Muscle layer of duodenum (tissue), 2 donors: Measurements from ENCODE around the gene FOXF2.

Source experiments
- H3K27ac ChIP-seq: one replicate; pipeline ENCODE4 v1.7.0; 2013; ENCODE audit warnings: mild to moderate bottlenecking, low read length
- H3K27me3 ChIP-seq: one replicate; pipeline ENCODE4 v1.7.0; 2013; ENCODE audit warnings: low read depth, mild to moderate bottlenecking, control low read depth, low read length
- H3K36me3 ChIP-seq, 2 donors: one replicate each; pipeline ENCODE4 v1.7.0; 2013; ENCODE audit warnings: low read length in 2 of 2, control low read depth in 1 of 2, mild to moderate bottlenecking in 1 of 2; ENCODE audit not compliant: insufficient read depth in 2 of 2, control insufficient read depth in 1 of 2
- H3K4me1 ChIP-seq, 2 donors: one replicate each; pipeline ENCODE4 v1.7.0; 2013; ENCODE audit warnings: low read length in 2 of 2, mild to moderate bottlenecking in 2 of 2, control low read depth in 1 of 2, moderate library complexity in 1 of 2; ENCODE audit not compliant: insufficient read depth in 2 of 2, control insufficient read depth in 1 of 2
- H3K4me3 ChIP-seq, 2 donors: one replicate each; pipeline ENCODE4 v1.7.0; 2013; ENCODE audit warnings: low read length in 2 of 2, low read depth in 1 of 2, mild to moderate bottlenecking in 1 of 2
- H3K9me3 ChIP-seq, 2 donors: one replicate each; pipeline ENCODE4 v1.7.0; 2013; ENCODE audit warnings: low read length in 2 of 2, control low read depth in 1 of 2, mild to moderate bottlenecking in 1 of 2; ENCODE audit not compliant: control insufficient read depth in 1 of 2
- donor health status: healthy.

The FOXF2 gene

DNA sequence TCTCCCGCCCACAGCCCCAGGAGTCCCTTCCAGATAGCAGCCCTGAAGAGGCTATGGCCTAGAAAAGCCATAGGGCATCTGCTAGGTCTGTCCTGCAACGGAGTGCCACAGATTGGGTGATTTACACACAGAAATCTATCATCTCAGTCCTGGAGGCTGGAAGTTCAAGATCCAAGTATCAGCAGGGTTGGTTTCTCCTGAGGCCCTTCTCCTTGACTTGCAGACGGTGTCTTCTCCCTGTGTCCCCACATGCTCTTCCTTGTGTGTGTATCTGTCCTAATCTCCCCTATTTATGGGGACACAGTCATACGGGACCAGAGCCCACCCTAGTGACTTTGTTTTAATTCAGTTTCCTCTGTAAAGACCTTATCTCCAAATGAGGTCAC, 15.3 kb downstream of the FOXF2 start:
- H3K27ac ChIP-seq, result no peak overlapping the region
- no peaks in the 10 kb centered on the region for H3K36me3 ChIP-seq
- no peaks in the 10 kb centered on the region for H3K27me3 ChIP-seq
- H3K9me3 ChIP-seq, result peaks cover 0 to 4% of the 10 kb centered on the region in 2 donors
- peaks cover 0 to 4% of the 10 kb centered on the region in 2 donors for H3K4me1 ChIP-seq
- H3K4me3 ChIP-seq, result no peak overlapping the region

GRCh38 chr6:1405221-1405620, 15.8 kb downstream of the FOXF2 start:
- Histone ChIP-seq H3K4me3 (no peak overlapping the region), H3K27ac (no peak overlapping the region), H3K27me3 (no peaks in the 10 kb centered on the region), H3K36me3 (no peaks in the 10 kb centered on the region), H3K4me1 (peaks cover 0 to 4% of the 10 kb centered on the region in 2 donors), H3K9me3 (peaks cover 0 to 4% of the 10 kb centered on the region in 2 donors)

DNA sequence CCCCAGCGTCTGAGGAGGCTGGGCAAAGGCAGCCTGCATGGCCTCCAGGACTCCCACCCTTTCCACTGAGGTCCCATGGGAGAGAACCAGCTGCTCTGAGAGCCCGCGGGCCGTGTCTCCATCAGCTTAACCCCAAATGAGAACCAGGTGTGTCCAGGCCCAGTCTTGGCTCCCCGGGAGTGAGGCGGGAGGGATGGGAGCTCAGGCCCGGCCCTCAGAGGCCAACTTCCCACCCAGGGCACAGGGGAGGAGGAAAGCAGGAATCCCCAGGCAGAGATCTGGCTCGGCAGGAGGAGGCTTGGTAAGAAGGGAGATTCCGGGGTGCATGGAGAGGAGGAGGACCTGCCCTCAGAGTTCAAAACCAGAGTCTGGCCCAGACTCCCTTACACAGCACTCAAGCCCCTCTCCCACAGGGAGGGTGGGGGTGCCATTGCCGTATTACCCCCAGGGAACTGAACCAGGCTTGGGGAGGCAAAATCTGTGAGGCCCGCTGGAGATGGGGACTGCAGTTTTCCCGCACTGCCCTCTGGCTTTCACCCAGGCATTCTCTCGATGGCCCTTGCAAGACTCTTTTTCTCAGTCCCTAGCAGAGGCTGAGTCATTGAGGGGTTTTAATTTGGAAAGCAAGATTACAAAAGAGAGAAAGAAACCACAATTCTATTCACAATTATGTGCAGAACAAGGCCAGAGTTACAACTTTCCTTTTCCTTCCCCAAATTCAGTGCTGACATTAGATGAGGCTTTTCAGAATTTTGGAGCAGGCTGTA, 17.1 kb downstream of the FOXF2 start:
- H3K27ac ChIP-seq, result no peak overlapping the region
- peaks cover 0 to 4% of the 10 kb centered on the region in 2 donors for H3K9me3 ChIP-seq
- no peaks in the 10 kb centered on the region for H3K36me3 ChIP-seq
- peaks cover 0 to 4% of the 10 kb centered on the region in 2 donors for H3K4me1 ChIP-seq
- no peak overlapping the region for H3K4me3 ChIP-seq
- no peaks in the 10 kb centered on the region for H3K27me3 ChIP-seq

- H3K4me3 ChIP-seq, result no peak overlapping the region
- no peak overlapping the region for H3K27ac ChIP-seq
- H3K36me3 ChIP-seq, result no peaks in the 10 kb centered on the region
- H3K27me3 ChIP-seq, result no peaks in the 10 kb centered on the region
- peaks cover 0 to 4% of the 10 kb centered on the region in 2 donors for H3K9me3 ChIP-seq
- peaks cover 0 to 4% of the 10 kb centered on the region in 2 donors for H3K4me1 ChIP-seq
Measured at GRCh38 chr6:1407499-1407990, 18.2 kb downstream of the FOXF2 start.

DNA sequence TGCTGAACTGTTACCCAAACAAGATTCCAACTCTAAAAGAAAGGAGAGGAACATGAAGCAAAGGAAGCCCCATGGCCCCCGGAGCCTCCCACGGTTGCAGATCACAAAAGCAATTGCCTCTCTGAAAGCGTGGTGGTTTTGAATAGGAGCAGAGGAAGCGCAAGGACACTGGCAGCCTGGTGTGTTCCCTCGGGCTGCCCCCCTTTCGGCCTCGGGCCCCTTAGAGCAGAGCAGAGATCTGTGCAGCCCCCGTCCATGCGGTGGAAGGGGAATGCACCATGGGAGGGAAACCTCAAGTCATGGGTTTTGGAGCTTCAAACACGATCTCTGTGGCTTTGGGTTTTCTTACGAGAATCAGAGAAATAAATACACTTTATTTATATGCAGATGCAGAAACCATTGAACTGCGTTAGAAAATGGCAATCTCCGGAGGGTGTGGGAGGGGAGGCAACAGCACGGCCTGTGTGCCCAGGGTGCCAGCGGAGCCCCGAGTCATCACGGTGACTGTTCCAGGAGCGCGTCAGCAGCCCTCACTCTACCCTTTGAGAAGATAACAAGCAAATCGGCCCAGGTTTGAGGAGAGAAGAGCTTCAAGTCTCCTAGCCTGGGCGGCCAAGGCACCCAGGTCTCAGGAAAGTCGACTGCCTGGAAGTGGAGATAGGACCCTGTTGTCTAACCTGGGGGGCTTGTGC, 20.5 kb downstream of the FOXF2 start:
- peaks cover 0 to 4% of the 10 kb centered on the region in 2 donors for H3K4me1 ChIP-seq
- H3K4me3 ChIP-seq, result no peak overlapping the region
- H3K27me3 ChIP-seq, result no peaks in the 10 kb centered on the region
- H3K9me3 ChIP-seq, result no peaks in the 10 kb centered on the region
- no peak overlapping the region for H3K27ac ChIP-seq
- H3K36me3 ChIP-seq, result no peaks in the 10 kb centered on the region

GRCh38 chr6:1412901-1413300, 23.5 kb downstream of the FOXF2 start:
- no peaks in the 10 kb centered on the region for H3K4me1 ChIP-seq
- no peaks in the 10 kb centered on the region for H3K36me3 ChIP-seq
- H3K4me3 ChIP-seq, result no peak overlapping the region
- no peak overlapping the region for H3K27ac ChIP-seq
- H3K27me3 ChIP-seq, result no peaks in the 10 kb centered on the region
- no peaks in the 10 kb centered on the region for H3K9me3 ChIP-seq

GRCh38 chr6:1415416-1416063, 26.2 kb downstream of the FOXF2 start:
- H3K27me3 ChIP-seq, result no peaks in the 10 kb centered on the region

DNA sequence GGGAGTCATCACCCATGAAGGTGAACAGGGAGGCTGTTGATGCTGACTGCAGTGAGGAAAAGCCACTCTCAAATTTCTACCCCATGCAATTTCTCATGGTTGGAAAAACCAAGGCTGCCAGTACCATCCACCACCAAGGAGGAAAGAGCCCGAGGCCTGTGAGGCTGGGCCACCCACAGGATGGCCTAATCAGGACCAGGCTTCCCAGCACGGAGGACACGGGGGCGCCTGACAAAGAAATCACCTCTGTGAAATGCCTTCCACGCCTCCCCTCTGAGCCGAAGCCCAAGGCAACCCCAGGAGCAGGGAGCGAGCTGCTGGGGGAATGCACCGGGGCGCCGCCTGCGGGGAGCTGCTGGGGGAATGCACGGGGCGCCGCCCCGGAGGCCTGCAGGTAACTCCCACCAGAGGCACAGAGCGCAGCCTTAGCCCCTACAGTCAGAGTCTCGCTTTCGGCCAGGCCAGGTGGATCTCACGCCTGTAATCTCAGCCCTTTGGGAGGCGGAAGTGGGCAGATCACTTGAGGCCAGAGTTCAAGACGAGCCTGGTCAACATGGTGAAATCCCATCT, 26.9 kb downstream of the FOXF2 start:
- Histone ChIP-seq H3K36me3 (no peaks in the 10 kb centered on the region), H3K27ac (no peak overlapping the region), H3K27me3 (no peaks in the 10 kb centered on the region), H3K4me1 (no peaks in the 10 kb centered on the region), H3K9me3 (peaks cover 0 to 6% of the 10 kb centered on the region in 2 donors), H3K4me3 (no peak overlapping the region)

More at GRCh38 chr6:1415416-1416063, 26.2 kb downstream of the FOXF2 start:
- Histone ChIP-seq H3K36me3 (no peaks in the 10 kb centered on the region), H3K9me3 (peaks cover 0 to 2% of the 10 kb centered on the region in 2 donors), H3K27ac (no peak overlapping the region), H3K4me3 (no peak overlapping the region), H3K4me1 (no peaks in the 10 kb centered on the region)

DNA sequence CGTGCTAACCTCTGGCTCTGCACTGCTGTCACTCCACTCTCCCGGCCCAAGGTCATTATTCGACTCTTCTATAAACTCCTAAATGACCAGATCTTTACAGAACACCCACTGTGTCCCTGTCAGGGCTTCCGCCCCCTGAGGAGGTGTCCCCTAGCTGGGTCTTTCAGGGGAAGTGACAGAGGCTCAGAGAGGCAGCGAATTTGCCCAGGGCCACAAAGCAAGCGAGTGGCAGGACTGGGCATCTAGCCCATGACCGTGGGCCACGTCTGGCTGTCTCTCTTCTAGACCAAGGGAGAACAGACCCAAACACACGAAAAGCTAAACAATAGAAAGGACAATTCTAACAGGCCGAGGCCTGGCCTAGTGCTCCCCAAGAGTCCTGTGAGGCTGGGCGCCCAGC, 27.4 kb downstream of the FOXF2 start:
- Histone ChIP-seq H3K36me3 (no peaks in the 10 kb centered on the region), H3K27ac (no peak overlapping the region), H3K4me3 (no peak overlapping the region), H3K27me3 (no peaks in the 10 kb centered on the region), H3K9me3 (peaks cover 0 to 6% of the 10 kb centered on the region in 2 donors), H3K4me1 (no peaks in the 10 kb centered on the region)

- Histone ChIP-seq H3K27me3 (no peaks in the 10 kb centered on the region), H3K9me3 (peaks cover 0 to 6% of the 10 kb centered on the region in 2 donors), H3K27ac (no peak overlapping the region), H3K4me3 (no peak overlapping the region), H3K36me3 (no peaks in the 10 kb centered on the region), H3K4me1 (no peaks in the 10 kb centered on the region)
Measured at GRCh38 chr6:1417718-1418117, 28.3 kb downstream of the FOXF2 start.
